Effector memory CD4-positive, alpha-beta T cell (primary cell): Measurements from ENCODE around the gene SGPP1.
A peak's percentile ranks its signal among the peaks of the same experiment; 100 is the strongest.
"Not testable (repeated sequence)": the region's sequence is repeated elsewhere in the genome, so short reads cannot be mapped to it uniquely, and the experiment has no call there.

Source experiments
- DNase-seq, 3 donors: peaks; one replicate each; pipeline ENCODE4 v3.0.0-alpha.2; 2020
- H3K27ac ChIP-seq: 2 replicates; pipeline ENCODE4 v1.7.0; 2013; ENCODE audit warnings: mild to moderate bottlenecking, low read length, moderate library complexity; ENCODE audit not compliant: insufficient read depth, poor library complexity, severe bottlenecking
- H3K27me3 ChIP-seq: replicated peaks from 2 replicates; pipeline ENCODE4 v1.7.0; 2013; ENCODE audit warnings: mild to moderate bottlenecking, low read length; ENCODE audit not compliant: insufficient read depth, control insufficient read depth, poor library complexity, severe bottlenecking
- H3K36me3 ChIP-seq: 2 replicates; pipeline ENCODE4 v1.7.0; 2013; ENCODE audit warnings: mild to moderate bottlenecking, low read length, moderate library complexity; ENCODE audit not compliant: control insufficient read depth, insufficient read depth
- H3K4me1 ChIP-seq: 2 replicates; pipeline ENCODE4 v1.7.0; 2013; ENCODE audit warnings: low read length, mild to moderate bottlenecking; ENCODE audit not compliant: control insufficient read depth, insufficient read depth, poor library complexity, severe bottlenecking
- H3K4me3 ChIP-seq: 2 replicates; pipeline ENCODE4 v1.7.0; 2013; ENCODE audit warnings: low read length, low read depth, mild to moderate bottlenecking; ENCODE audit not compliant: insufficient read depth, poor library complexity, severe bottlenecking
- H3K9me3 ChIP-seq: 2 replicates; pipeline ENCODE4 v1.7.0; 2013; ENCODE audit warnings: mild to moderate bottlenecking, low read length, moderate library complexity; ENCODE audit not compliant: control insufficient read depth

SGPP1 gene

GRCh38 chr14:63642656-63643382 is 85.0 kb downstream of the SGPP1 start:
- DNase-seq, result no peak
- Histone ChIP-seq H3K4me1 (no peaks in the 10 kb centered on the region), H3K27me3 (no peaks in the 10 kb centered on the region), H3K36me3 (no peaks in the 10 kb centered on the region), H3K9me3 (no peaks in the 10 kb centered on the region), H3K27ac (peak overlapping the region; percentile 97), H3K4me3 (peak overlapping the region; percentile 60)

DNA sequence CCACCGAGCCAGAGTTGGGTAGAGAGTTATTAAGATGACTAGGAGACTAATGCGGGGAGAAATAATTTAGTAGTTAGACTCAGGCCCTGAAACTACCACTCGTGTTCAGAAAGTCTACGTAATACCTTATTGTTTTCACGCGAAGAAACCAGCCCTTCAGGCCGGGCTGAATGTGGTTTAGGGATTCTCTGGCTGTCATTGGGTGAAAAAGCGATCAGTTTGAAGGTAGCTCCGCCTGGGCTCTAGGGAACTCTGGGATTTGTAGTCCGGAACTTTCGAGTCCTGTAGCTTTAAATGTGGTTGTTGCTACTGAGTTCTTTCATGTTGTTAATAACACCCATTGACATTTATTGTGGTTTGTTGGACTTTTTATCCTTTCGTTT is 85.6 kb downstream of the SGPP1 start:
- Histone ChIP-seq H3K36me3 (no peaks in the 10 kb centered on the region), H3K27me3 (no peaks in the 10 kb centered on the region), H3K4me3 (peak overlapping the region; percentile 60), H3K9me3 (no peaks in the 10 kb centered on the region), H3K27ac (peak overlapping the region; percentile 97), H3K4me1 (no peaks in the 10 kb centered on the region)
- peak; percentile 63 to 82 (median 74) for DNase-seq

DNA sequence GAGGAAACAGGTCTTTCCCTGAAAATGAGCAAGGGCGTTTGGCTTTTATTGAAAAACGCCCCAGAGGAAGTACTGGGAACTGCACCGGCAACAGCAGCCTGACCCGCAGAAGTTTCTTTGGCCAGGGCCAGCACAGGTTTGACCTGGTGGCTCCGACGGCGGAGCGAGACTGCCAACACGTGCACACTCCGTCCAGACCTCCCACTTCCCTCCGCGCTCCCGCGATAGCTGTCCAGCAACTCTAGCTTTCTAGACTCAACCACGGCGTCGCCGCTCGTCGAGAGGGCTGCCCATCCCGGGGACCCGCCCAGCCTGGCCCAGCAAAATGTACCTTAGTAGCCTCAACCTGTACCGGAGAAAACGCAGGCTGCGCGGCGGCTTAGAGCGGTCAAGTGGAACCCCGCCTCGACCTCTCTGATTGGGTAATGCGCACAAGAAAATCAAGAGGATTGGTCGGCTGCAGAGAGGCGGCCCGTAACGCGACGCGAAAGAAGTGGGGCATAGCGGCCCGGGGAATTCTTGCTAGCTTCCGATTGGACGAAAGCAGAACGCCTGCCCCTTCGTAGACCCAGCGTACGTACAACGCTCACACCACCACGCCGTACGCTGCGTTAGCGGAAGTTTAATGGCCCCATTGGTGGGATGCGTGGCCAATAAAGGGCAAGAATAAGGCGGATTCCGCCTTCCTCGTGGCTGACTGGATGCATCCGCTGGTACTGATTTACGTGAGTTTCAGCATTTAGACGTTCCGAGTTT is 86.2 kb downstream of the SGPP1 start, which contains the start of gene WDR89:
Gene WDR89, minus strand, starts transcription at position 399 of the 756 bp plus-strand sequence. CDS start 41,929 bp downstream, outside the sequence.
- Histone ChIP-seq H3K4me1 (no peaks in the 10 kb centered on the region), H3K27ac (peak within 1 kb of the TSS; percentile 97), H3K4me3 (peak within 1 kb of the TSS; percentile 64), H3K9me3 (no peaks in the 10 kb centered on the region), H3K36me3 (no peaks in the 10 kb centered on the region), H3K27me3 (no peaks in the 10 kb centered on the region)
- peak; percentile 95 to 96 (median 96) for DNase-seq

DNA sequence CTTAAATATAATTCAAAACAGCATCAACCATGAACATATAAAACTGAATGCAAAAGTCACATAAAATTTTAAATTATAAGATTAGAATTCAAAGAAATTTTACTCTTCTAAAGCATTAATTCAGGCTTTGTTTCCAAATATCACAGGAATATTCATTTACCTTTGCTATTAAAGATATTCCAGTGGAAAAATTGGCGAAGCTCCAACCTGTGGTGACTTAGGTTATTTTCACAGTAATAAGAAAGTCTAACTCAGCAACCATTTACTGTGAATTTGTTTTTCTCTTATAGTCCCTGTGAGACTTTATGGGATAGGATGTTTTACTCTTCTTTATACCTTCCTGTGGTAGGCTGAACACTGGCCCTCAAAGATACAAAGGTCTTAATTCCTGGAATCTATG is 89.4 kb downstream of the SGPP1 start:
- no peak overlapping the region for H3K27ac ChIP-seq
- no peaks in the 10 kb centered on the region for H3K9me3 ChIP-seq
- H3K4me1 ChIP-seq, result no peaks in the 10 kb centered on the region
- H3K36me3 ChIP-seq, result no peaks in the 10 kb centered on the region
- no peaks in the 10 kb centered on the region for H3K27me3 ChIP-seq
- DNase-seq, result no peak
- H3K4me3 ChIP-seq, result no peak overlapping the region

DNA sequence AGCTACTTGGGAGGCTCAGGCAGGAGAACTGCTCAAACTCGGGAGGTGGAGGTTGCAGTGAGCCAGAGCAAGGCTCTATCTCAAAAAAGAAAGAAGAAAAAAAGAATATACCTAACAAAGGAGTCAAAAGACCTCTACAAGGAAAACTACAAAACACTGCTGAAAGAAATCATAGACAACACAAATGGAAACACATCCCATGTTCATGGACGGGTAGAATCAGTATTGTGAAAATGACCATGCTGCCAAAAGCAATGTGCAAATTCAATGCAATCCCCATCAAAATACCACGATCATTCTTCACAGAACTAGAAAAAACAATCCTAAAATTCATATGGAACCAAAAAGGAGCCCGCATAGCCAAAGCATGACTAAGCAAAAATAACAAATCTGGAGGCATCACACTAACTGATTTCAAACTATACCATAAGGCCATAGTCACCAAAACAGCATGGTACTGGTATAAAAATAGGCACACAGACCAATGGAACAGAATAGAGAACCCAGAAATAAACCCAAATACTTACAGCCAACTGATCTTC is 91.7 kb downstream of the SGPP1 start:
- H3K4me3 ChIP-seq, DNase-seq, H3K9me3 ChIP-seq, H3K27me3 ChIP-seq, H3K27ac ChIP-seq, H3K36me3 ChIP-seq, H3K4me1 ChIP-seq: not testable (repeated sequence)
